ENCODE data around the gene C1orf198.

C1orf198 gene

GRCh38 chr1:230797942-230798365 is 70.4 kb downstream of the C1orf198 start:
- no peak overlapping the region for H3K4me3 ChIP-seq (ENCODE audit: low read depth, low read length)
- peak; percentile 37 for DNase-seq (ENCODE audit: low read depth)
- TF ChIP-seq CTCF (IDR thresholded peaks at IDR 0.05; ENCODE audit: control insufficient read depth, extremely low read depth, insufficient read depth): peak; percentile 85

GRCh38 chr1:230797376-230797920 is 70.9 kb downstream of the C1orf198 start:
- TF ChIP-seq CTCF (IDR thresholded peaks at IDR 0.05; ENCODE audit: control insufficient read depth, extremely low read depth, insufficient read depth): no peak
- no peak overlapping the region for H3K4me3 ChIP-seq (ENCODE audit: low read depth, low read length)
- no peak for DNase-seq (ENCODE audit: low read depth)

- DNase-seq (ENCODE audit: low read depth): no peak
- no peak for TF ChIP-seq CTCF (IDR thresholded peaks at IDR 0.05; ENCODE audit: control insufficient read depth, extremely low read depth, insufficient read depth)
- no peak overlapping the region for H3K4me3 ChIP-seq (ENCODE audit: low read depth, low read length)
These were observed 71.7 kb downstream of the C1orf198 start for GRCh38 chr1:230796626-230797025.

DNA sequence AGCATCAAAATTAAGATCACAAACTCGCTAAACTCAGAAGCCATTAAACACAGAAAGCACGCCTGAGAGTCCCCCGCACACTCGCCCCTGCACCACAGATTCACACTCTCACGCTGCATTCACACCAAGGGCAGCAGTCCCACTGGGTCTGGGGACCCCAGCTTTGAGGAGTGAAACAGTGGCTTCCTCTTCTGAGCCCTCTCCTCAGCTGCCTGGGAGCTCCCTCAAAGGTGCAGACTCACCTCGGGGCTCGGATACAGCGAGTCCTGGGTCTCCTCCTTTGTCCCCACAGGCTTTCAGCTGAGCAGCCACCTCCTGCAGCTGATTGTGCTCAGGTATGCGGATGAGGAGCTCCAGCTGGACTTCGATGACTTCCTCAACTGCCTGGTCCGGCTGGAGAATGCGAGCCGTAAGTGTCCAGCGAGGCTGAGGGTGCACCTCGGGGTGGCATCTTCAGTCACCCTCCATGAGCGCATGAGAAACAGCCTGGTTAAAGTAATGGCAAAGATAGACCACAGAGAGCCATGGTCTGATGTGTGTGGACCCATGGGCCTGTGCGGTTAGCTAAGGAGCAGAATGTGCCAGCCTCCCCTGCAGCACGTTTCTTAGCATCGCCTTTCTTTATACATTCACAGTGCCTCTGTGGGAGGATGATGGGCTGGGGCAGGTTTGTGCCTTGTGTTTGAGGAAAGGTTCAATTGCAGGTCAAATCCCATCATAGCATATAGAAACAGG is 73.3 kb downstream of the C1orf198 start:
- TF ChIP-seq CTCF (IDR thresholded peaks at IDR 0.05; ENCODE audit: control insufficient read depth, extremely low read depth, insufficient read depth): no peak
- no peak overlapping the region for H3K4me3 ChIP-seq (ENCODE audit: low read depth, low read length)
- no peak for DNase-seq (ENCODE audit: low read depth)

GRCh38 chr1:230794431-230794830 is 73.9 kb downstream of the C1orf198 start:
- no peak for DNase-seq (ENCODE audit: low read depth)
- H3K4me3 ChIP-seq (ENCODE audit: low read depth, low read length): no peak overlapping the region
- TF ChIP-seq CTCF (IDR thresholded peaks at IDR 0.05; ENCODE audit: control insufficient read depth, extremely low read depth, insufficient read depth): no peak

- TF ChIP-seq CTCF (IDR thresholded peaks at IDR 0.05; ENCODE audit: control insufficient read depth, extremely low read depth, insufficient read depth): no peak
- no peak overlapping the region for H3K4me3 ChIP-seq (ENCODE audit: low read depth, low read length)
- DNase-seq (ENCODE audit: low read depth): no peak
These were observed 74.9 kb downstream of the C1orf198 start for GRCh38 chr1:230793463-230793745.
